Loucy (cell line): ENCODE measurements around the gene TSPAN10.

Source experiments
- H2AFZ ChIP-seq: fragments of 200-600 bp; sonication (generic); 2 replicates; pipeline ENCODE4 v1.6.0; 2016; ENCODE audit warnings: antibody characterized with exemption, mild to moderate bottlenecking, low read length, moderate library complexity
- H3F3A ChIP-seq: fragments of 200-600 bp; 2 replicates; pipeline ENCODE4 v1.6.0; 2016; ENCODE audit warnings: antibody characterized with exemption, low read depth, mild to moderate bottlenecking
- H3K27me3 ChIP-seq: fragments of 200-600 bp; sonication (generic); 2 replicates; pipeline ENCODE4 v1.6.1; 2014; ENCODE audit warnings: low read length, mild to moderate bottlenecking; ENCODE audit not compliant: insufficient read depth, poor library complexity, severe bottlenecking
- H3K36me3 ChIP-seq: fragments of 200-600 bp; sonication (generic); 2 replicates; pipeline ENCODE4 v1.6.1; 2016; ENCODE audit warnings: low read length; ENCODE audit not compliant: insufficient read depth
- H3K4me1 ChIP-seq: fragments of 200-600 bp; sonication (generic); 2 replicates; pipeline ENCODE4 v1.5.1; 2014; ENCODE audit warnings: low read length, mild to moderate bottlenecking; ENCODE audit not compliant: insufficient read depth, poor library complexity, severe bottlenecking
- H3K4me2 ChIP-seq: fragments of 200-600 bp; sonication (generic); 2 replicates; pipeline ENCODE4 v1.6.0; 2014; ENCODE audit warnings: antibody characterized with exemption, low read length, low read depth, mild to moderate bottlenecking; ENCODE audit not compliant: poor library complexity, severe bottlenecking
- H3K4me3 ChIP-seq: fragments of 200-600 bp; sonication (generic); 2 replicates; pipeline ENCODE4 v1.5.1; 2014; ENCODE audit warnings: low read length, mild to moderate bottlenecking, mixed read lengths; ENCODE audit not compliant: poor library complexity, severe bottlenecking
- H3K79me2 ChIP-seq: fragments of 200-600 bp; sonication (generic); 2 replicates; pipeline ENCODE4 v1.6.1; 2014; ENCODE audit warnings: low read length; ENCODE audit not compliant: insufficient read depth
- H3K9ac ChIP-seq: fragments of 200-600 bp; sonication (generic); 2 replicates; pipeline ENCODE4 v1.6.0; 2014; ENCODE audit warnings: mild to moderate bottlenecking, low read depth, low read length, moderate library complexity; ENCODE audit not compliant: poor library complexity, severe bottlenecking
- H3K9me2 ChIP-seq: fragments of 200-600 bp; sonication (generic); replicated peaks from 2 replicates; pipeline ENCODE4 v1.6.1; 2016; ENCODE audit warnings: low read depth, low read length, mixed read lengths
- H3K9me3 ChIP-seq: fragments of 200-600 bp; sonication (generic); 2 replicates; pipeline ENCODE4 v1.6.1; 2014; ENCODE audit warnings: mild to moderate bottlenecking, antibody characterized with exemption, low read length, low read depth; ENCODE audit not compliant: insufficient read depth
- H4K20me1 ChIP-seq: fragments of 200-600 bp; sonication (generic); 2 replicates; pipeline ENCODE4 v1.6.0; 2014; ENCODE audit warnings: antibody characterized with exemption, low read length, mild to moderate bottlenecking; ENCODE audit not compliant: insufficient read depth, poor library complexity, severe bottlenecking
- EZH2phosphoT487 ChIP-seq: fragments of 200-600 bp; IDR thresholded peaks from 2 replicates; pipeline ENCODE4 v1.6.1; 2018; ENCODE audit warnings: antibody characterized with exemption, mild to moderate bottlenecking, moderate library complexity, borderline replicate concordance
- TF ChIP-seq, protein P1 (sequence below): fragments of 200-600 bp; sonication (generic); conservative IDR thresholded peaks from 2 replicates; pipeline ENCODE4 v1.5.1; 2014; ENCODE audit warnings: mild to moderate bottlenecking, antibody characterized with exemption, low read length

The TSPAN10 gene

GRCh38 chr17:81683208-81683583, 46.2 kb downstream of the TSPAN10 start:
- no peaks in the 10 kb centered on the region for H3F3A ChIP-seq
- H3K4me2 ChIP-seq, result peak overlapping the region; percentile 86
- H2AFZ ChIP-seq, result peak overlapping the region; percentile 77
- H3K36me3 ChIP-seq, result peaks cover 15% of the 10 kb centered on the region; the same call in 1 of the 2 replicates
- no peak for TF ChIP-seq EZH2phosphoT487
- TF ChIP-seq, protein P1, sequence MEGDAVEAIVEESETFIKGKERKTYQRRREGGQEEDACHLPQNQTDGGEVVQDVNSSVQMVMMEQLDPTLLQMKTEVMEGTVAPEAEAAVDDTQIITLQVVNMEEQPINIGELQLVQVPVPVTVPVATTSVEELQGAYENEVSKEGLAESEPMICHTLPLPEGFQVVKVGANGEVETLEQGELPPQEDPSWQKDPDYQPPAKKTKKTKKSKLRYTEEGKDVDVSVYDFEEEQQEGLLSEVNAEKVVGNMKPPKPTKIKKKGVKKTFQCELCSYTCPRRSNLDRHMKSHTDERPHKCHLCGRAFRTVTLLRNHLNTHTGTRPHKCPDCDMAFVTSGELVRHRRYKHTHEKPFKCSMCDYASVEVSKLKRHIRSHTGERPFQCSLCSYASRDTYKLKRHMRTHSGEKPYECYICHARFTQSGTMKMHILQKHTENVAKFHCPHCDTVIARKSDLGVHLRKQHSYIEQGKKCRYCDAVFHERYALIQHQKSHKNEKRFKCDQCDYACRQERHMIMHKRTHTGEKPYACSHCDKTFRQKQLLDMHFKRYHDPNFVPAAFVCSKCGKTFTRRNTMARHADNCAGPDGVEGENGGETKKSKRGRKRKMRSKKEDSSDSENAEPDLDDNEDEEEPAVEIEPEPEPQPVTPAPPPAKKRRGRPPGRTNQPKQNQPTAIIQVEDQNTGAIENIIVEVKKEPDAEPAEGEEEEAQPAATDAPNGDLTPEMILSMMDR, result no peak
- peak overlapping the region; percentile 91 for H3K4me3 ChIP-seq
- H3K9me3 ChIP-seq, result no peaks in the 10 kb centered on the region
- no peaks in the 10 kb centered on the region for H3K9me2 ChIP-seq
- H3K9ac ChIP-seq, result peak overlapping the region; percentile 91
- peaks cover 75% of the 10 kb centered on the region for H3K79me2 ChIP-seq
- H4K20me1 ChIP-seq, result peaks cover 20% of the 10 kb centered on the region
- H3K4me1 ChIP-seq, result peaks cover 15% of the 10 kb centered on the region
- no peaks in the 10 kb centered on the region for H3K27me3 ChIP-seq

GRCh38 chr17:81683584-81684441, 46.8 kb downstream of the TSPAN10 start, which contains the start of the genes ARL16 and HGS:
ARL16 (minus strand) TSS chr17:81683797; CDS start chr17:81683753, 44 bp downstream.
HGS (plus strand) TSS chr17:81684011; CDS start chr17:81684067, 56 bp downstream.
- no peaks in the 10 kb centered on the region for H3K9me2 ChIP-seq
- H3K4me1 ChIP-seq, result peaks cover 15% of the 10 kb centered on the region
- H3K27me3 ChIP-seq, result no peaks in the 10 kb centered on the region
- peak within 1 kb of the TSS; percentile 91 for H3K4me3 ChIP-seq
- H2AFZ ChIP-seq, result peak within 1 kb of the TSS; percentile 77
- peak within 1 kb of the TSS; percentile 91 for H3K9ac ChIP-seq
- peaks cover 80% of the 10 kb centered on the region for H3K79me2 ChIP-seq
- peaks cover 20% of the 10 kb centered on the region; the same call in 1 of the 2 replicates for H3K36me3 ChIP-seq
- H3F3A ChIP-seq, result no peaks in the 10 kb centered on the region
- peak within 1 kb of the TSS; percentile 100 for H3K4me2 ChIP-seq
- H4K20me1 ChIP-seq, result peaks cover 20% of the 10 kb centered on the region
- no peaks in the 10 kb centered on the region for H3K9me3 ChIP-seq
- TF ChIP-seq, protein P1, result no peak
- TF ChIP-seq EZH2phosphoT487, result no peak

- peak overlapping the region; percentile 100 for H3K4me2 ChIP-seq
- no peaks in the 10 kb centered on the region for H3K9me3 ChIP-seq
- H3K79me2 ChIP-seq, result peaks cover 86% of the 10 kb centered on the region
- no peak overlapping the region for H2AFZ ChIP-seq
- peak overlapping the region; percentile 91 for H3K4me3 ChIP-seq
- H4K20me1 ChIP-seq, result peaks cover 20% of the 10 kb centered on the region
- peaks cover 27% of the 10 kb centered on the region; the same call in 1 of the 2 replicates for H3K36me3 ChIP-seq
- no peaks in the 10 kb centered on the region for H3K9me2 ChIP-seq
- H3K9ac ChIP-seq, result peak overlapping the region; percentile 91
- no peaks in the 10 kb centered on the region for H3F3A ChIP-seq
- peaks cover 15% of the 10 kb centered on the region for H3K4me1 ChIP-seq
- TF ChIP-seq EZH2phosphoT487, result no peak
- TF ChIP-seq, protein P1, result no peak
- no peaks in the 10 kb centered on the region for H3K27me3 ChIP-seq
Measured at GRCh38 chr17:81684442-81684911, 47.5 kb downstream of the TSPAN10 start.
